Measurements from ENCODE around the gene CEP131.

The CEP131 gene

DNA sequence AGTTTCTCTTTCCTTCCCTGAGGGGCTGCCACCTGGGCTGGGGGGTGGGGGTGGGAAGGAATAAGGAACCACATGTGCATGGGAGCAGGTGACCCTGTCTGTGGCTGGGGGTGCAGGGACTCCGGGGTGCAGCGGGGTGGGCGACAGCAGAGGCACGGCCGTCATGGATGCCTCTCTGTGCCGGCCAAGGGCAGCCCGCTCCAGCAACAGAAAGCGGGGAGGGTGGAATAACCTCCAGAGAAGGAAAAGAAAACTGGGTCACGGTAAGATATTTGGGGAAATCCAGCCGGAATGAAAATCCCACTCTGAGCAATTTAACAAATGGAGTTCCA lies 20.5 kb upstream of the CEP131 start:
- no peak overlapping the region for H3K4me3 ChIP-seq (replicated peaks; ENCODE audit: low read depth, low read length)
- TF ChIP-seq, protein P1, sequence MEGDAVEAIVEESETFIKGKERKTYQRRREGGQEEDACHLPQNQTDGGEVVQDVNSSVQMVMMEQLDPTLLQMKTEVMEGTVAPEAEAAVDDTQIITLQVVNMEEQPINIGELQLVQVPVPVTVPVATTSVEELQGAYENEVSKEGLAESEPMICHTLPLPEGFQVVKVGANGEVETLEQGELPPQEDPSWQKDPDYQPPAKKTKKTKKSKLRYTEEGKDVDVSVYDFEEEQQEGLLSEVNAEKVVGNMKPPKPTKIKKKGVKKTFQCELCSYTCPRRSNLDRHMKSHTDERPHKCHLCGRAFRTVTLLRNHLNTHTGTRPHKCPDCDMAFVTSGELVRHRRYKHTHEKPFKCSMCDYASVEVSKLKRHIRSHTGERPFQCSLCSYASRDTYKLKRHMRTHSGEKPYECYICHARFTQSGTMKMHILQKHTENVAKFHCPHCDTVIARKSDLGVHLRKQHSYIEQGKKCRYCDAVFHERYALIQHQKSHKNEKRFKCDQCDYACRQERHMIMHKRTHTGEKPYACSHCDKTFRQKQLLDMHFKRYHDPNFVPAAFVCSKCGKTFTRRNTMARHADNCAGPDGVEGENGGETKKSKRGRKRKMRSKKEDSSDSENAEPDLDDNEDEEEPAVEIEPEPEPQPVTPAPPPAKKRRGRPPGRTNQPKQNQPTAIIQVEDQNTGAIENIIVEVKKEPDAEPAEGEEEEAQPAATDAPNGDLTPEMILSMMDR (IDR thresholded peaks at IDR 0.05; ENCODE audit: low read length, missing control alignments): no peak
- DNase-seq (ENCODE audit: low read depth): no peak

- TF ChIP-seq, protein P1 (IDR thresholded peaks at IDR 0.05; ENCODE audit: low read length, missing control alignments): no peak
- DNase-seq (ENCODE audit: low read depth): no peak
- H3K4me3 ChIP-seq (replicated peaks; ENCODE audit: low read depth, low read length): no peak overlapping the region
These were observed 19.9 kb upstream of the CEP131 start for GRCh38 chr17:81242421-81243332.

GRCh38 chr17:81241648-81242420 lies 19.1 kb upstream of the CEP131 start:
- TF ChIP-seq, protein P1 (IDR thresholded peaks at IDR 0.05; ENCODE audit: low read length, missing control alignments): peak; percentile 73
- DNase-seq (ENCODE audit: low read depth): peak; percentile 46
- no peak overlapping the region for H3K4me3 ChIP-seq (replicated peaks; ENCODE audit: low read depth, low read length)

GRCh38 chr17:81241203-81241602 lies 18.4 kb upstream of the CEP131 start:
- TF ChIP-seq, protein P1 (IDR thresholded peaks at IDR 0.05; ENCODE audit: low read length, missing control alignments): no peak
- no peak overlapping the region for H3K4me3 ChIP-seq (replicated peaks; ENCODE audit: low read depth, low read length)
- no peak for DNase-seq (ENCODE audit: low read depth)

GRCh38 chr17:81240761-81241160 lies 18.0 kb upstream of the CEP131 start:
- no peak overlapping the region for H3K4me3 ChIP-seq (replicated peaks; ENCODE audit: low read depth, low read length)
- TF ChIP-seq, protein P1 (IDR thresholded peaks at IDR 0.05; ENCODE audit: low read length, missing control alignments): no peak
- DNase-seq (ENCODE audit: low read depth): no peak

DNA sequence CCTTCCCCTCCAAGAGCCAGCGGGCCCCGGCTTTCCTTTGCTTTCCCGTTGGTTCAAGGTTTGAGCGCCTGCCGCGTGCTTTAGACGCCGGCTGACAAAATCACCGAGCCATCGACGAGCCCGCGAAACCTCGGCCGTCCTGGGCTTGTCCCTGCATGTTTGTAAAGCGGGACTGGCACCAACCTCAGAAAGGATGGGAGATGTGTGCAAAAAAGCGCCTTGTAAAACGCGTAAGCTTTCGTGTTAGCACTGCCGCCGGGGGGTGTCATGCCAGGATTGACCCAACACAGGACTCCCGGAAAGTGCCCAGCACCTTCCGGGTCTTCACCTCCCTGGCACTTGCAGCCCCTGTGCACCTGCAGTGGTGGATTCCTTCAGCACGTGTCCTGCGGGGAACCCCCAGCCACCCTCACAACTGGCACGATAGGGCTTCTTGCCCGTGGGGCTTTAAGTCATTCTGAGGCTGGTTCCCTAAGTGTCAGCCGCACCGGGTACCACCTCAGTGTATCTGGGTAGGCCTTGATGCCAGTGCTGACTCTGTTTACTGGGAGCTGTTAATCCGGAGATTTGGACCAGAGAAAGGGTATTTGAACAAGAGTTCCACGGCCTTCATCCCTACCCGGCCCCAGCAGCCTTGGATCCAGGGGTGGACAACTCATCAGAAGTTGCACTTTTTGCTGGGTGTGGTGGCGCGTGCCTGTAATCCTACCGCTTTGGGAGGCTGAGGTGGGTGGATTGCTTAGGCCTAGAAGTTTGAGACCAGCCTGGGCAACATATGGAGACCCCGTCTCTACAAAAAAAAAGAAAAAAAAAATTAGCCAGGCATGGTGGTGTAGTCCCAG lies 17.2 kb upstream of the CEP131 start:
- peak overlapping the region; percentile 81 for H3K4me3 ChIP-seq (replicated peaks; ENCODE audit: low read depth, low read length)
- peak; percentile 23 for DNase-seq (ENCODE audit: low read depth)
- TF ChIP-seq, protein P1 (IDR thresholded peaks at IDR 0.05; ENCODE audit: low read length, missing control alignments): no peak

Measured in fibroblast of pulmonary artery (primary cell).